ENCODE data around the gene ARAF. TPM values are rescaled to one million over a fixed set of nuclear protein-coding genes. Genes with fewer than 3 reads are reported as not detected.

Gene ARAF
- total RNA-seq, 3 donors from 2014 or later: 82.1 to 108 (median 90.1) TPM

DNA sequence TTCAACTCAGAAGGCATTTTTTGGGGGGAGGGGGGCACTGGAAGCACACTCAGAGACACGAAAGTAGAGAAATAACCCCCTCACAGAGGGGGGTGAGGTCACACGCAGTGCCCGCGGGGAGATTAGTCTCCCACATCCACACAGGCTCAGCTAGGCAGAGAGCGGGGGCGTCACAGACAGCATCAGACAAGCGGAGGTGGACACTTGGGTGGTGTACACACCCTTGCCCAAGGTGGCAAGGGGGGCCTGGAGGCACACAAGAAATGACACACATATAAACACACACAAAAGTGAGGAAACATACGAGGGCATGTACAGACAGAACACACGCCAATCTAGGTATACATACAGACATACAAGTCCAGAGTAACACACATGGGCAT, 59.3 kb downstream of the ARAF start:
- no peak for DNase-seq
- intact Hi-C loops (cut with DNase I, micrococcal nuclease): no loop called here

More for the DNA sequence above, 59.3 kb downstream of the ARAF start:
- Histone ChIP-seq H3K36me3 (ENCODE audit: low read depth) (no peaks in the 10 kb centered on the region), H3K4me3 (no peak overlapping the region), H3K4me1 (ENCODE audit: low read depth) (no peaks in the 10 kb centered on the region), H3K9me3 (no peaks in the 10 kb centered on the region)
- ATAC-seq: no peak
- TF ChIP-seq, protein P1, sequence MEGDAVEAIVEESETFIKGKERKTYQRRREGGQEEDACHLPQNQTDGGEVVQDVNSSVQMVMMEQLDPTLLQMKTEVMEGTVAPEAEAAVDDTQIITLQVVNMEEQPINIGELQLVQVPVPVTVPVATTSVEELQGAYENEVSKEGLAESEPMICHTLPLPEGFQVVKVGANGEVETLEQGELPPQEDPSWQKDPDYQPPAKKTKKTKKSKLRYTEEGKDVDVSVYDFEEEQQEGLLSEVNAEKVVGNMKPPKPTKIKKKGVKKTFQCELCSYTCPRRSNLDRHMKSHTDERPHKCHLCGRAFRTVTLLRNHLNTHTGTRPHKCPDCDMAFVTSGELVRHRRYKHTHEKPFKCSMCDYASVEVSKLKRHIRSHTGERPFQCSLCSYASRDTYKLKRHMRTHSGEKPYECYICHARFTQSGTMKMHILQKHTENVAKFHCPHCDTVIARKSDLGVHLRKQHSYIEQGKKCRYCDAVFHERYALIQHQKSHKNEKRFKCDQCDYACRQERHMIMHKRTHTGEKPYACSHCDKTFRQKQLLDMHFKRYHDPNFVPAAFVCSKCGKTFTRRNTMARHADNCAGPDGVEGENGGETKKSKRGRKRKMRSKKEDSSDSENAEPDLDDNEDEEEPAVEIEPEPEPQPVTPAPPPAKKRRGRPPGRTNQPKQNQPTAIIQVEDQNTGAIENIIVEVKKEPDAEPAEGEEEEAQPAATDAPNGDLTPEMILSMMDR (IDR thresholded peaks at IDR 0.05): no peak

Small RNA genes within 50 kb of the gene (microRNA-seq; reads per million reads assigned to microRNA genes)
- gene MIR4769: not detected

Other genes with a start within 250 kb of the ARAF start
- under 1 TPM in 1 of 3 donors, not detected in 2; 0.51 TPM for gene ZNF157, start 190.6 kb upstream of the ARAF start, total RNA-seq
- 10 to 100 TPM in 2 of 3 donors, 1 to 10 TPM in 1; 9.4 to 14.0 (median 12.0) TPM for gene ZNF41, start 78.0 kb upstream of the ARAF start, total RNA-seq
- 100 to 1,000 TPM in 1 of 3 donors, 10 to 100 TPM in 2; 25.4 to 143 (median 96.9) TPM for gene TIMP1, start 21.2 kb downstream of the ARAF start, total RNA-seq
- gene SYN1, start 58.7 kb downstream of the ARAF start, total RNA-seq: 1 to 10 TPM in 2 of 3 donors, under 1 TPM in 1; 0.78 to 4.1 (median 1.6) TPM
- gene CFP, start 68.7 kb downstream of the ARAF start, total RNA-seq: 1 to 10 TPM in 2 of 3 donors, under 1 TPM in 1; 0.96 to 4.0 (median 2.9) TPM
- gene ELK1, start 89.4 kb downstream of the ARAF start, total RNA-seq: 10 to 100 TPM; 24.5 to 28.2 (median 25.8) TPM
- 100 to 1,000 TPM in 1 of 3 donors, 10 to 100 TPM in 2; 83.1 to 109 (median 96.7) TPM for gene UXT, start 98.0 kb downstream of the ARAF start, total RNA-seq

Measured in mucosa of descending colon (tissue), 3 donors.